IPS-11a (cell line): ENCODE data around the gene HEMK1.
A peak's percentile ranks its signal among the peaks of the same experiment; 100 is the strongest.

Experiments used
- H3K4me3 ChIP-seq: one replicate; pipeline ENCODE4 v1.5.1; 2013; ENCODE audit warnings: low read depth, low read length, control low read depth

HEMK1 gene

GRCh38 chr3:50612970-50613846, 43.9 kb downstream of the HEMK1 start:
- no peak overlapping the region for H3K4me3 ChIP-seq

GRCh38 chr3:50615190-50615589, 45.9 kb downstream of the HEMK1 start:
- no peak overlapping the region for H3K4me3 ChIP-seq

GRCh38 chr3:50616003-50616769, 46.9 kb downstream of the HEMK1 start:
- peak overlapping the region; percentile 42 for H3K4me3 ChIP-seq

GRCh38 chr3:50616770-50617095, 47.4 kb downstream of the HEMK1 start:
- H3K4me3 ChIP-seq: peak overlapping the region; percentile 42

GRCh38 chr3:50617096-50617791, 47.9 kb downstream of the HEMK1 start, which contains the start of gene MAPKAPK3:
TSS of gene MAPKAPK3 (plus strand) at chr3:50617151. CDS start at chr3:50617566, 415 bp downstream.
- H3K4me3 ChIP-seq: peak within 1 kb of the TSS; percentile 67

GRCh38 chr3:50617911-50618481, 48.7 kb downstream of the HEMK1 start:
- H3K4me3 ChIP-seq: peak overlapping the region; percentile 67

- no peak overlapping the region for H3K4me3 ChIP-seq
Observed at GRCh38 chr3:50620420-50620819, 51.1 kb downstream of the HEMK1 start.

- H3K4me3 ChIP-seq: no peak overlapping the region
Observed at GRCh38 chr3:50620820-50621219, 51.5 kb downstream of the HEMK1 start.

- H3K4me3 ChIP-seq: no peak overlapping the region
Observed at GRCh38 chr3:50622881-50623280, 53.6 kb downstream of the HEMK1 start.

- no peak overlapping the region for H3K4me3 ChIP-seq
Observed at GRCh38 chr3:50623840-50624474, 54.6 kb downstream of the HEMK1 start.

GRCh38 chr3:50624634-50625033, 55.3 kb downstream of the HEMK1 start:
- H3K4me3 ChIP-seq: no peak overlapping the region

GRCh38 chr3:50625231-50626182, 56.2 kb downstream of the HEMK1 start:
- no peak overlapping the region for H3K4me3 ChIP-seq

GRCh38 chr3:50626401-50626800, 57.1 kb downstream of the HEMK1 start:
- H3K4me3 ChIP-seq: no peak overlapping the region

GRCh38 chr3:50627407-50628051, 58.2 kb downstream of the HEMK1 start:
- no peak overlapping the region for H3K4me3 ChIP-seq

- H3K4me3 ChIP-seq: no peak overlapping the region
Observed at GRCh38 chr3:50628601-50629000, 59.3 kb downstream of the HEMK1 start.

GRCh38 chr3:50630394-50630793, 61.1 kb downstream of the HEMK1 start:
- no peak overlapping the region for H3K4me3 ChIP-seq

- no peak overlapping the region for H3K4me3 ChIP-seq
Observed at GRCh38 chr3:50630877-50631276, 61.6 kb downstream of the HEMK1 start.

GRCh38 chr3:50632450-50632849, 63.1 kb downstream of the HEMK1 start:
- H3K4me3 ChIP-seq: no peak overlapping the region

- H3K4me3 ChIP-seq: no peak overlapping the region
Observed at GRCh38 chr3:50633230-50633790, 64.0 kb downstream of the HEMK1 start.
